ENCODE data around the gene EML2. TPM values are rescaled to one million over a fixed set of nuclear protein-coding genes. Genes with fewer than 3 reads are reported as not detected.
A peak's percentile ranks its signal among the peaks of the same experiment; 100 is the strongest.

Gene EML2
- total and polyA plus RNA-seq, 2 of the 8 experiments (the other 6 are each of a cell fraction or from before 2014, with no cell fraction given) = 28.8 to 29.4 TPM

- TF ChIP-seq RBBP5 (IDR thresholded peaks at IDR 0.05; ENCODE audit: borderline replicate concordance, low read depth, low read length) (peak; percentile 94), TAF7 (optimal IDR thresholded peaks at IDR 0.05; ENCODE audit: borderline replicate concordance, low read depth, low read length) (peak; percentile 52), TAF1 (IDR thresholded peaks at IDR 0.05; ENCODE audit: low read depth, low read length) (peak; percentile 74), POU5F1 (IDR thresholded peaks at IDR 0.05; ENCODE audit: low read depth, low read length) (no peak), HDAC6 (IDR thresholded peaks at IDR 0.05; ENCODE audit: low read depth, low read length) (no peak), CBX5 (IDR thresholded peaks at IDR 0.05; ENCODE audit: low read depth, low read length) (no peak), ATF3 (IDR thresholded peaks at IDR 0.05; ENCODE audit: insufficient read depth, low read depth, low read length) (no peak), YY1 (IDR thresholded peaks at IDR 0.05; ENCODE audit: low read depth, low read length) (peak; percentile 89), SRF (IDR thresholded peaks at IDR 0.05; ENCODE audit: low read depth, low read length) (no peak), MAX (IDR thresholded peaks at IDR 0.05) (peak; percentile 76), SIN3A (conservative IDR thresholded peaks at IDR 0.05 in 1 of 2, IDR thresholded peaks at IDR 0.05 in 1 of 2; ENCODE audit: low read depth in 1 of 2, low read length in 2 of 2) (peak in 1 of 2 experiments; percentile 82; a peak in 2 of 4 replicates), POLR2AphosphoS5 (IDR thresholded peaks at IDR 0.05; ENCODE audit: low read depth, low read length) (peak; percentile 97), RAD21 (IDR thresholded peaks at IDR 0.05 in 1 of 2, conservative IDR thresholded peaks at IDR 0.05 in 1 of 2; ENCODE audit: low read depth in 2 of 2, low read length in 2 of 2) (no peak), SIRT6 (IDR thresholded peaks at IDR 0.05; ENCODE audit: low read length) (no peak), SIX5 (IDR thresholded peaks at IDR 0.05; ENCODE audit: low read depth, low read length) (no peak), CHD2 (IDR thresholded peaks at IDR 0.05; ENCODE audit: low read length) (peak; percentile 92), POLR2A (IDR thresholded peaks at IDR 0.05; ENCODE audit: control extremely low read depth in 1 of 2, low read depth in 2 of 2, low read length in 2 of 2) (peak; percentile 79 to 93), ZNF274 (IDR thresholded peaks at IDR 0.05; ENCODE audit: borderline replicate concordance, extremely low read depth, low read length) (no peak), BACH1 (IDR thresholded peaks at IDR 0.05; ENCODE audit: low read length) (peak; percentile 36; the same call in 1 of the 2 replicates)
These were observed 54.7 kb downstream of the EML2 start, which contains the start of gene OPA3 (continued) for GRCh38 chr19:45584332-45585157.

All from H1 (cell line).